ENCODE data around the gene DNAJC10. TPM values are rescaled to one million over a fixed set of nuclear protein-coding genes. Genes with fewer than 3 reads are reported as not detected.

The DNAJC10 gene
- polyA plus RNA-seq, 1 donor (not counting 4 experiments of a cell fraction or from before 2014, with no cell fraction given), result 92.6 TPM

GRCh38 chr2:182792441-182792840 lies 76.4 kb downstream of the DNAJC10 start:
- dilution Hi-C loops (cut with MboI; ENCODE audit: extremely low pct_ligation_motif_present, low sequenced_read_pairs), result no loop called here
- no peak overlapping the region for H3K4me2 ChIP-seq (ENCODE audit: control insufficient read depth, extremely low read depth, insufficient read depth, low read depth, low read length)
- H3K27ac ChIP-seq (ENCODE audit: control insufficient read depth, insufficient read depth, low read length), result no peak overlapping the region
- TF ChIP-seq, protein P1, sequence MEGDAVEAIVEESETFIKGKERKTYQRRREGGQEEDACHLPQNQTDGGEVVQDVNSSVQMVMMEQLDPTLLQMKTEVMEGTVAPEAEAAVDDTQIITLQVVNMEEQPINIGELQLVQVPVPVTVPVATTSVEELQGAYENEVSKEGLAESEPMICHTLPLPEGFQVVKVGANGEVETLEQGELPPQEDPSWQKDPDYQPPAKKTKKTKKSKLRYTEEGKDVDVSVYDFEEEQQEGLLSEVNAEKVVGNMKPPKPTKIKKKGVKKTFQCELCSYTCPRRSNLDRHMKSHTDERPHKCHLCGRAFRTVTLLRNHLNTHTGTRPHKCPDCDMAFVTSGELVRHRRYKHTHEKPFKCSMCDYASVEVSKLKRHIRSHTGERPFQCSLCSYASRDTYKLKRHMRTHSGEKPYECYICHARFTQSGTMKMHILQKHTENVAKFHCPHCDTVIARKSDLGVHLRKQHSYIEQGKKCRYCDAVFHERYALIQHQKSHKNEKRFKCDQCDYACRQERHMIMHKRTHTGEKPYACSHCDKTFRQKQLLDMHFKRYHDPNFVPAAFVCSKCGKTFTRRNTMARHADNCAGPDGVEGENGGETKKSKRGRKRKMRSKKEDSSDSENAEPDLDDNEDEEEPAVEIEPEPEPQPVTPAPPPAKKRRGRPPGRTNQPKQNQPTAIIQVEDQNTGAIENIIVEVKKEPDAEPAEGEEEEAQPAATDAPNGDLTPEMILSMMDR (optimal IDR thresholded peaks at IDR 0.05 in 1 of 3, IDR thresholded peaks at IDR 0.05 in 1 of 3, conservative IDR thresholded peaks at IDR 0.05 in 1 of 3; ENCODE audit: extremely low read depth in 1 of 3, insufficient read depth in 2 of 3, low read length in 3 of 3), result no peak
- TF ChIP-seq EZH2 (IDR thresholded peaks at IDR 0.05; ENCODE audit: low read length), result no peak
- no peaks in the 10 kb centered on the region for H3K9me1 ChIP-seq (ENCODE audit: control insufficient read depth, extremely low read depth, insufficient read depth, low read length)
- H3K9ac ChIP-seq (ENCODE audit: control insufficient read depth, extremely low read depth, insufficient read depth, low read length), result no peak overlapping the region
- H2AFZ ChIP-seq (ENCODE audit: control insufficient read depth, low read length), result no peak overlapping the region
- no peak overlapping the region for H3K4me3 ChIP-seq (ENCODE audit: control insufficient read depth in 2 of 3, extremely low read depth in 1 of 3, insufficient read depth in 2 of 3, low read depth in 1 of 3, low read length in 3 of 3)
- H3K79me2 ChIP-seq (ENCODE audit: control insufficient read depth, insufficient read depth, low read length), result no peaks in the 10 kb centered on the region
- FAIRE-seq (no peak), DNase-seq (ENCODE audit: low read depth, low spot score) (no peak)
- no peaks in the 10 kb centered on the region for H3K4me1 ChIP-seq (ENCODE audit: control insufficient read depth, extremely low read depth, insufficient read depth, low read length)
- H3K27me3 ChIP-seq (ENCODE audit: control insufficient read depth, extremely low read depth, insufficient read depth, low read length), result no peaks in the 10 kb centered on the region
- no peaks in the 10 kb centered on the region for H4K20me1 ChIP-seq (ENCODE audit: control insufficient read depth, extremely low read depth, insufficient read depth, low read length)
- H3K36me3 ChIP-seq (ENCODE audit: control insufficient read depth in 2 of 2, extremely low read depth in 1 of 2, insufficient read depth in 2 of 2, low read length in 2 of 2), result no peaks in the 10 kb centered on the region
- H3K9me3 ChIP-seq (ENCODE audit: control insufficient read depth, low read depth, low read length), result no peaks in the 10 kb centered on the region

DNA sequence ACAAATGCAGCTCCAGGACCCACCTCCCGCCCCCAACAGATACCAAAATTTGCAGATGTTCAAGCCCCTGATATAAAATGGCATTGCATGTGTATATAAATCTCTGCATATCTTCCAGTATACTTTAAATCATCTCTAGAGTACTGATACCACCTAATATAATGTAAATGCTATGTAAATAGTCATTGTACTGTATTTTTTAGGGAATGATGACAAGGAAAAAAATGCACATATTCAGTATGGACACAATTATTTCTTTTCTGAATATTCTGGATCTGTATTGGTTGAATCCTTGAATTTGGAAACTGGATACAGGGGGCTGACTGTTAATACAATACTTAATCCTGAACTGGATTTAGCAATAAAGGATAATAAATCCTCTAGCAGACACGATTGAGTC lies 82.7 kb downstream of the DNAJC10 start:
- H3K9ac ChIP-seq (ENCODE audit: control insufficient read depth, extremely low read depth, insufficient read depth, low read length), result no peak overlapping the region
- H3K27ac ChIP-seq (ENCODE audit: control insufficient read depth, insufficient read depth, low read length), result no peak overlapping the region
- dilution Hi-C loops (cut with MboI; ENCODE audit: extremely low pct_ligation_motif_present, low sequenced_read_pairs), result no loop called here
- H3K9me3 ChIP-seq (ENCODE audit: control insufficient read depth, low read depth, low read length), result no peaks in the 10 kb centered on the region
- no peak overlapping the region for H3K4me3 ChIP-seq (ENCODE audit: control insufficient read depth in 2 of 3, extremely low read depth in 1 of 3, insufficient read depth in 2 of 3, low read depth in 1 of 3, low read length in 3 of 3)
- H2AFZ ChIP-seq (ENCODE audit: control insufficient read depth, low read length), result no peak overlapping the region
- FAIRE-seq, result no peak
- H3K79me2 ChIP-seq (ENCODE audit: control insufficient read depth, insufficient read depth, low read length), result no peaks in the 10 kb centered on the region
- TF ChIP-seq EZH2 (IDR thresholded peaks at IDR 0.05; ENCODE audit: low read length), result no peak
- TF ChIP-seq, protein P1 (optimal IDR thresholded peaks at IDR 0.05 in 1 of 3, IDR thresholded peaks at IDR 0.05 in 1 of 3, conservative IDR thresholded peaks at IDR 0.05 in 1 of 3; ENCODE audit: extremely low read depth in 1 of 3, insufficient read depth in 2 of 3, low read length in 3 of 3), result no peak
- no peak for DNase-seq (ENCODE audit: low read depth, low spot score)
- no peaks in the 10 kb centered on the region for H4K20me1 ChIP-seq (ENCODE audit: control insufficient read depth, extremely low read depth, insufficient read depth, low read length)
- H3K4me2 ChIP-seq (ENCODE audit: control insufficient read depth, extremely low read depth, insufficient read depth, low read depth, low read length), result no peak overlapping the region
- no peaks in the 10 kb centered on the region for H3K36me3 ChIP-seq (ENCODE audit: control insufficient read depth in 2 of 2, extremely low read depth in 1 of 2, insufficient read depth in 2 of 2, low read length in 2 of 2)
- no peaks in the 10 kb centered on the region for H3K4me1 ChIP-seq (ENCODE audit: control insufficient read depth, extremely low read depth, insufficient read depth, low read length)
- no peaks in the 10 kb centered on the region for H3K9me1 ChIP-seq (ENCODE audit: control insufficient read depth, extremely low read depth, insufficient read depth, low read length)
- no peaks in the 10 kb centered on the region for H3K27me3 ChIP-seq (ENCODE audit: control insufficient read depth, extremely low read depth, insufficient read depth, low read length)
